H9 (cell line): ENCODE data around the gene NTRK3. TPM values are rescaled to one million over a fixed set of nuclear protein-coding genes. Genes with fewer than 3 reads are reported as not detected.

ENCODE experiments used
- DNase-seq: peaks from one replicate; pipeline ENCODE4 v3.0.0-alpha.2; 2017
- H2AFZ ChIP-seq: one replicate; pipeline ENCODE4 v1.6.1; 2013; ENCODE audit warnings: mild to moderate bottlenecking, low read length, control low read depth, moderate library complexity
- H2AK5ac ChIP-seq: 2 replicates; pipeline ENCODE4 v1.6.1; 2013; ENCODE audit warnings: low read length, control low read depth, mixed read lengths; ENCODE audit not compliant: insufficient read length
- H2BK120ac ChIP-seq: one replicate; pipeline ENCODE4 v1.6.1; 2013; ENCODE audit warnings: low read depth, mild to moderate bottlenecking, low read length, control low read depth, inconsistent platforms; ENCODE audit not compliant: poor library complexity, severe bottlenecking
- H2BK12ac ChIP-seq: 2 replicates; pipeline ENCODE4 v1.6.1; 2013; ENCODE audit warnings: low read length, control low read depth, mixed read lengths, low read depth; ENCODE audit not compliant: insufficient read length
- H2BK15ac ChIP-seq: 2 replicates; pipeline ENCODE4 v1.6.1; 2013; ENCODE audit warnings: low read depth, low read length, control low read depth
- H2BK20ac ChIP-seq: one replicate; pipeline ENCODE4 v1.6.1; 2013; ENCODE audit warnings: low read depth, mild to moderate bottlenecking, low read length, control low read depth, inconsistent platforms; ENCODE audit not compliant: poor library complexity, severe bottlenecking
- H2BK5ac ChIP-seq: 2 replicates; pipeline ENCODE4 v1.6.1; 2013; ENCODE audit warnings: low read length, control low read depth, mixed read lengths; ENCODE audit not compliant: insufficient read length
- H3K14ac ChIP-seq: 2 replicates; pipeline ENCODE4 v1.6.1; 2013; ENCODE audit warnings: low read length, control low read depth; ENCODE audit not compliant: insufficient read depth
- H3K18ac ChIP-seq: 2 replicates; pipeline ENCODE4 v1.6.1; 2013; ENCODE audit warnings: low read depth, mild to moderate bottlenecking, mixed read lengths, low read length, control low read depth; ENCODE audit not compliant: insufficient read length
- H3K23ac ChIP-seq: 2 replicates; pipeline ENCODE4 v1.6.1; 2013; ENCODE audit warnings: low read length, control low read depth, mixed read lengths, low read depth; ENCODE audit not compliant: insufficient read length
- H3K23me2 ChIP-seq: 2 replicates; pipeline ENCODE4 v1.6.1; 2013; ENCODE audit warnings: low read depth, mild to moderate bottlenecking, mixed read lengths, low read length, control low read depth; ENCODE audit not compliant: insufficient read length, poor library complexity, severe bottlenecking
- H3K27ac ChIP-seq: 2 replicates; pipeline ENCODE4 v1.5.1; 2013; ENCODE audit warnings: low read length, control low read depth, mixed read lengths, low read depth; ENCODE audit not compliant: insufficient read length
- H3K27me3 ChIP-seq: 2 replicates; pipeline ENCODE4 v1.6.1; 2013; ENCODE audit warnings: low read length, control low read depth, inconsistent platforms; ENCODE audit not compliant: insufficient read depth
- H3K4ac ChIP-seq: 2 replicates; pipeline ENCODE4 v1.6.1; 2013; ENCODE audit warnings: low read depth, mild to moderate bottlenecking, control low read depth, inconsistent platforms, low read length, moderate library complexity
- H3K4me1 ChIP-seq: 2 replicates; pipeline ENCODE4 v1.6.1; 2013; ENCODE audit warnings: low read length, control low read depth, inconsistent platforms; ENCODE audit not compliant: insufficient read depth
- H3K4me2 ChIP-seq: 2 replicates; pipeline ENCODE4 v1.6.1; 2013; ENCODE audit warnings: low read length, control low read depth, mixed read lengths; ENCODE audit not compliant: insufficient read length, insufficient read depth
- H3K56ac ChIP-seq: 2 replicates; pipeline ENCODE4 v1.6.1; 2013; ENCODE audit warnings: low read depth, mild to moderate bottlenecking, mixed read lengths, low read length, control low read depth; ENCODE audit not compliant: insufficient read length
- H3K79me1 ChIP-seq: 2 replicates; pipeline ENCODE4 v1.6.1; 2013; ENCODE audit warnings: low read depth, mild to moderate bottlenecking, moderate library complexity, low read length, control low read depth, inconsistent platforms; ENCODE audit not compliant: insufficient read depth, poor library complexity, severe bottlenecking
- H3K79me2 ChIP-seq: 2 replicates; pipeline ENCODE4 v1.6.1; 2013; ENCODE audit warnings: low read length, control low read depth, inconsistent platforms; ENCODE audit not compliant: insufficient read depth
- H3K9ac ChIP-seq: 2 replicates; pipeline ENCODE4 v1.6.1; 2013; ENCODE audit warnings: low read length, control low read depth, mixed read lengths; ENCODE audit not compliant: insufficient read length; ENCODE audit errors: extremely low read depth
- H3K9me3 ChIP-seq: one replicate; pipeline ENCODE4 v1.6.1; 2013; ENCODE audit warnings: low read depth, low read length, inconsistent platforms; ENCODE audit not compliant: control insufficient read depth
- H3T11ph ChIP-seq: one replicate; pipeline ENCODE4 v1.6.1; 2013; ENCODE audit warnings: mild to moderate bottlenecking, low read length, control low read depth, inconsistent platforms
- H4K20me1 ChIP-seq: one replicate; pipeline ENCODE4 v1.6.1; 2013; ENCODE audit not compliant: control insufficient read depth, insufficient read length, insufficient read depth
- H4K5ac ChIP-seq: 2 replicates; pipeline ENCODE4 v1.6.1; 2013; ENCODE audit warnings: low read depth, mild to moderate bottlenecking, mixed read lengths, low read length, control low read depth; ENCODE audit not compliant: insufficient read length
- H4K8ac ChIP-seq: replicated peaks from 2 replicates; pipeline ENCODE4 v1.6.1; 2013; ENCODE audit warnings: low read length, control low read depth, mixed read lengths, low read depth; ENCODE audit not compliant: insufficient read length
- H4K91ac ChIP-seq: 2 replicates; pipeline ENCODE4 v1.6.1; 2013; ENCODE audit warnings: low read depth, mild to moderate bottlenecking, moderate library complexity, mixed read lengths, low read length, control low read depth; ENCODE audit not compliant: insufficient read length
- H3K27ac Mint-ChIP-seq, 3 experiments: 2 replicates in 2 of 3; 3 replicates in 1 of 3; pipeline ENCODE4 v1.8.0; 2020 to 2021; ENCODE audit warnings: mixed read lengths in 3 of 3, mild to moderate bottlenecking in 1 of 3, moderate library complexity in 1 of 3
- H3K27me3 Mint-ChIP-seq: 2 replicates; pipeline ENCODE4 v1.8.0; 2021; ENCODE audit warnings: low read depth, mild to moderate bottlenecking, moderate library complexity, mixed read lengths
- H3K36me3 Mint-ChIP-seq, 3 experiments: 2 replicates in 2 of 3; 3 replicates in 1 of 3; pipeline ENCODE4 v1.8.0; 2020 to 2021; ENCODE audit warnings: low read depth in 3 of 3, mixed read lengths in 3 of 3; ENCODE audit not compliant: insufficient read depth in 1 of 3
- H3K4me1 Mint-ChIP-seq, 2 experiments: 2 replicates each; pipeline ENCODE4 v1.8.0; 2020; ENCODE audit warnings: mixed read lengths in 2 of 2
- H3K4me3 Mint-ChIP-seq, 2 experiments: 2 replicates in 1 of 2; 3 replicates in 1 of 2; pipeline ENCODE4 v1.8.0; 2020 to 2021; ENCODE audit warnings: mild to moderate bottlenecking in 2 of 2, mixed read lengths in 2 of 2, moderate library complexity in 1 of 2
- H3K9me3 Mint-ChIP-seq, 2 experiments: 2 replicates in 1 of 2; 3 replicates in 1 of 2; pipeline ENCODE4 v1.8.0; 2020; ENCODE audit warnings: mild to moderate bottlenecking in 2 of 2, mixed read lengths in 2 of 2, moderate library complexity in 1 of 2
- total RNA-seq: library from RNA; stranded (reverse); gene quantifications from 2 replicates; pipeline ENCODE4 v1.2.1, GENCODE V29; 2021
- TF ChIP-seq, protein P1 (sequence below): fragments of 200-600 bp; sonication (generic); conservative IDR thresholded peaks from 3 replicates; pipeline ENCODE4 v1.8.0; 2021; ENCODE audit warnings: antibody characterized with exemption, mild to moderate bottlenecking

NTRK3 gene
- total RNA-seq, 1 experiment from 2014 or later = 2.5 TPM

DNA sequence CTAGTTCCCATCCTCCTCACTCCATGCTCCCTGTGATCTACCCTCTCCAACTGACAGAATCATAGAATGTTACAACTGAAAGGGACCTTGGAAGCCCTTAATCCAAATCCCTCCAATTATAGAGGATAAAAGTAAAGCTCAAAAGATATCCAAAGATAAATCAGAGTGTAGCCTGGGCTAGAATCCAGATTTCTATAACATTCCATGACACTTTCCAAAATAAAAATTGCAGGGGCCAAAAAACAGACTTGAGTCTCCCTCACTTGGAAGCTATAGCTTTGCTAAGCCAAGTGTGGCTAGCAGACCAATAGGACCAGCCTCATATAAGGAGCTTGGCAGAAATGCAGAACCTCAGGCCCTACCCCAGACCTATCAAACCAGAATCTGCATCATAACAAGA lies 148.1 kb downstream of the NTRK3 start:
- Histone ChIP-seq H3K56ac (no peak overlapping the region), H4K8ac (no peak overlapping the region), H3K4me2 (no peak overlapping the region), H3K27me3 (no peaks in the 10 kb centered on the region; the same call in 1 of the 2 replicates), H3K23ac (no peak overlapping the region), H3T11ph (no peak overlapping the region), H3K9ac (no peak overlapping the region), H3K9me3 (no peaks in the 10 kb centered on the region), H2AK5ac (no peak overlapping the region), H2BK20ac (no peak overlapping the region), H2BK120ac (no peak overlapping the region), H3K27ac (no peak overlapping the region), H2AFZ (no peak overlapping the region), H3K79me2 (no peaks in the 10 kb centered on the region), H3K4me1 (no peaks in the 10 kb centered on the region; the same call in 1 of the 2 replicates), H3K4ac (no peak overlapping the region), H2BK12ac (no peak overlapping the region), H3K14ac (no peak overlapping the region), H2BK5ac (no peak overlapping the region), H4K91ac (no peak overlapping the region), H3K79me1 (no peaks in the 10 kb centered on the region), H4K20me1 (no peaks in the 10 kb centered on the region), H3K18ac (no peak overlapping the region), H3K23me2 (no peaks in the 10 kb centered on the region), H2BK15ac (no peak overlapping the region), H4K5ac (no peak overlapping the region)
- H3K36me3 Mint-ChIP-seq = no peaks in the 10 kb centered on the region
- H3K27ac Mint-ChIP-seq = no peak overlapping the region
- DNase-seq = no peak
- H3K27me3 Mint-ChIP-seq = peaks cover 5% of the 10 kb centered on the region
- H3K4me1 Mint-ChIP-seq = peaks cover 6 to 7% of the 10 kb centered on the region in 2 experiments; a peak in 3 of 4 replicates
- TF ChIP-seq, protein P1, sequence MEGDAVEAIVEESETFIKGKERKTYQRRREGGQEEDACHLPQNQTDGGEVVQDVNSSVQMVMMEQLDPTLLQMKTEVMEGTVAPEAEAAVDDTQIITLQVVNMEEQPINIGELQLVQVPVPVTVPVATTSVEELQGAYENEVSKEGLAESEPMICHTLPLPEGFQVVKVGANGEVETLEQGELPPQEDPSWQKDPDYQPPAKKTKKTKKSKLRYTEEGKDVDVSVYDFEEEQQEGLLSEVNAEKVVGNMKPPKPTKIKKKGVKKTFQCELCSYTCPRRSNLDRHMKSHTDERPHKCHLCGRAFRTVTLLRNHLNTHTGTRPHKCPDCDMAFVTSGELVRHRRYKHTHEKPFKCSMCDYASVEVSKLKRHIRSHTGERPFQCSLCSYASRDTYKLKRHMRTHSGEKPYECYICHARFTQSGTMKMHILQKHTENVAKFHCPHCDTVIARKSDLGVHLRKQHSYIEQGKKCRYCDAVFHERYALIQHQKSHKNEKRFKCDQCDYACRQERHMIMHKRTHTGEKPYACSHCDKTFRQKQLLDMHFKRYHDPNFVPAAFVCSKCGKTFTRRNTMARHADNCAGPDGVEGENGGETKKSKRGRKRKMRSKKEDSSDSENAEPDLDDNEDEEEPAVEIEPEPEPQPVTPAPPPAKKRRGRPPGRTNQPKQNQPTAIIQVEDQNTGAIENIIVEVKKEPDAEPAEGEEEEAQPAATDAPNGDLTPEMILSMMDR = no peak
- H3K4me3 Mint-ChIP-seq = no peak overlapping the region; a peak in 1 of 5 replicates
- no peaks in the 10 kb centered on the region for H3K9me3 Mint-ChIP-seq
